Measurements from ENCODE around the gene ALPK3.

DNA sequence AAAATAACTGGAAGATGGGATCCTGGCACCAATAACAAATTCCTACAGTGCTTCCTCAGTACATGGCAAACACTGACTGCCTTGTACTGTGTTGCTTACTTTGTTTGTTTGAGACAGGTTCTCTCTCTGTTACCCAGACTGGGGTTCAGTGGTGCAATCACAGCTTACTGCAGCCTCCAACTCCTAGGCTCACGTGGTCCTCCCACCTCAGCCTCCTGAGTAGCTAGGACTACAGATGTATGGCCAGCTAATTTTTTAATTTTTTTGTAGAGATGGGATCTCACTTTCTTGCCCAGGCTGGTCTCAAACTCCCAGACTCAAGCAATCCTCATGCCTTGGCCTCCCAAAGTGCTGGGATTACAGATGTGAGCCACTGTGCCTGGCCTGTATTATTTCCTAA is 3.7 kb upstream of the ALPK3 start:
- TF ChIP-seq, protein P1, sequence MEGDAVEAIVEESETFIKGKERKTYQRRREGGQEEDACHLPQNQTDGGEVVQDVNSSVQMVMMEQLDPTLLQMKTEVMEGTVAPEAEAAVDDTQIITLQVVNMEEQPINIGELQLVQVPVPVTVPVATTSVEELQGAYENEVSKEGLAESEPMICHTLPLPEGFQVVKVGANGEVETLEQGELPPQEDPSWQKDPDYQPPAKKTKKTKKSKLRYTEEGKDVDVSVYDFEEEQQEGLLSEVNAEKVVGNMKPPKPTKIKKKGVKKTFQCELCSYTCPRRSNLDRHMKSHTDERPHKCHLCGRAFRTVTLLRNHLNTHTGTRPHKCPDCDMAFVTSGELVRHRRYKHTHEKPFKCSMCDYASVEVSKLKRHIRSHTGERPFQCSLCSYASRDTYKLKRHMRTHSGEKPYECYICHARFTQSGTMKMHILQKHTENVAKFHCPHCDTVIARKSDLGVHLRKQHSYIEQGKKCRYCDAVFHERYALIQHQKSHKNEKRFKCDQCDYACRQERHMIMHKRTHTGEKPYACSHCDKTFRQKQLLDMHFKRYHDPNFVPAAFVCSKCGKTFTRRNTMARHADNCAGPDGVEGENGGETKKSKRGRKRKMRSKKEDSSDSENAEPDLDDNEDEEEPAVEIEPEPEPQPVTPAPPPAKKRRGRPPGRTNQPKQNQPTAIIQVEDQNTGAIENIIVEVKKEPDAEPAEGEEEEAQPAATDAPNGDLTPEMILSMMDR (IDR thresholded peaks at IDR 0.05): no peak
- TF ChIP-seq POLR2A (IDR thresholded peaks at IDR 0.05): no peak

Measured in Peyer's patch (tissue), 4 donors.